Spinal cord (tissue), 10 donors: ENCODE data around the gene ALOX12. TPM values are rescaled to one million over a fixed set of nuclear protein-coding genes. Genes with fewer than 3 reads are reported as not detected.

Experiments
- DNase-seq, 6 donors: peaks; one replicate each; pipeline versions ENCODE4 v3.0.0 to v3.0.0-alpha.2; 2013 to 2015; ENCODE audit warnings: low spot score in 6 of 6, low read depth in 4 of 6
- H3K27ac ChIP-seq: one replicate; pipeline ENCODE4 v1.5.1; 2013; ENCODE audit warnings: low read depth, low read length, control low read depth
- H3K27me3 ChIP-seq: one replicate; pipeline ENCODE4 v1.6.1; 2013; ENCODE audit warnings: low read length; ENCODE audit not compliant: control insufficient read depth, insufficient read depth
- H3K36me3 ChIP-seq: one replicate; pipeline ENCODE4 v1.6.1; 2013; ENCODE audit warnings: low read length; ENCODE audit not compliant: control insufficient read depth, insufficient read depth
- H3K4me1 ChIP-seq: one replicate; pipeline ENCODE4 v1.6.1; 2013; ENCODE audit warnings: low read length; ENCODE audit not compliant: control insufficient read depth, insufficient read depth
- H3K4me3 ChIP-seq: one replicate; pipeline ENCODE4 v1.5.1; 2013; ENCODE audit warnings: low read depth, low read length, control low read depth
- H3K9me3 ChIP-seq: one replicate; pipeline ENCODE4 v1.6.1; 2013; ENCODE audit warnings: low read length; ENCODE audit not compliant: control insufficient read depth, insufficient read depth
- WGBS: methylation state at CpG from one replicate; pipeline ENCODE4 v1.1.5; 2013; ENCODE audit warnings: missing lambda C conversion rate; ENCODE audit not compliant: insufficient coverage; 5-methylcytosine and 5-hydroxymethylcytosine counted together
- polyA plus RNA-seq, 2 donors: library from polyadenylated mRNA; unstranded; fragments of 120-200 nt; gene quantifications; one replicate each; pipeline ENCODE4 v1.2.1, GENCODE V29; 2013; ENCODE audit not compliant: insufficient read length in 2 of 2
- total RNA-seq, 2 donors: library from RNA; depleted of rRNA in 1 of 2; stranded (reverse); fragments of 120-200 nt in 1 of 2; fragments of >200 nt in 1 of 2; gene quantifications; one replicate each; pipeline versions ENCODE4 v1.2.3 to v1.2.4, GENCODE V29; 2013 to 2014
- donor health status: healthy.

Gene ALOX12
- total and polyA plus RNA-seq, 4 donors = 0.59 to 2.7 (median 1.3) TPM; not detected in 1

- H3K36me3 ChIP-seq = peaks cover 24% of the 10 kb centered on the region
- peak overlapping the region; percentile 6 for H3K27ac ChIP-seq
- no peaks in the 10 kb centered on the region for H3K9me3 ChIP-seq
- H3K4me1 ChIP-seq = peaks cover 82% of the 10 kb centered on the region
- WGBS = 7% methylated on average over 5 of the region's 16 CpGs
- peaks cover 35% of the 10 kb centered on the region for H3K27me3 ChIP-seq
- peak overlapping the region; percentile 64 for H3K4me3 ChIP-seq
- peak in 2 of 6 donors; percentile 63 to 91 for DNase-seq
Observed at GRCh38 chr17:7019839-7020519, 24.1 kb downstream of the ALOX12 start.

- Histone ChIP-seq H3K4me1 (peaks cover 73% of the 10 kb centered on the region), H3K4me3 (no peak overlapping the region), H3K9me3 (no peaks in the 10 kb centered on the region), H3K36me3 (peaks cover 24% of the 10 kb centered on the region), H3K27me3 (peaks cover 35% of the 10 kb centered on the region), H3K27ac (no peak overlapping the region)
- DNase-seq = no peak
- 82% methylated on average over 11 of the region's 11 CpGs for WGBS
Observed at GRCh38 chr17:7020894-7021664, 25.2 kb downstream of the ALOX12 start.

GRCh38 chr17:7021993-7022778, 26.3 kb downstream of the ALOX12 start:
- no peaks in the 10 kb centered on the region for H3K9me3 ChIP-seq
- H3K4me1 ChIP-seq = peaks cover 62% of the 10 kb centered on the region
- peak in 2 of 6 donors; percentile 61 to 86 for DNase-seq
- peaks cover 13% of the 10 kb centered on the region for H3K36me3 ChIP-seq
- peaks cover 35% of the 10 kb centered on the region for H3K27me3 ChIP-seq
- WGBS = 3% methylated on average over 48 of the region's 53 CpGs
- H3K4me3 ChIP-seq = peak overlapping the region; percentile 19
- peak overlapping the region; percentile 77 for H3K27ac ChIP-seq

DNA sequence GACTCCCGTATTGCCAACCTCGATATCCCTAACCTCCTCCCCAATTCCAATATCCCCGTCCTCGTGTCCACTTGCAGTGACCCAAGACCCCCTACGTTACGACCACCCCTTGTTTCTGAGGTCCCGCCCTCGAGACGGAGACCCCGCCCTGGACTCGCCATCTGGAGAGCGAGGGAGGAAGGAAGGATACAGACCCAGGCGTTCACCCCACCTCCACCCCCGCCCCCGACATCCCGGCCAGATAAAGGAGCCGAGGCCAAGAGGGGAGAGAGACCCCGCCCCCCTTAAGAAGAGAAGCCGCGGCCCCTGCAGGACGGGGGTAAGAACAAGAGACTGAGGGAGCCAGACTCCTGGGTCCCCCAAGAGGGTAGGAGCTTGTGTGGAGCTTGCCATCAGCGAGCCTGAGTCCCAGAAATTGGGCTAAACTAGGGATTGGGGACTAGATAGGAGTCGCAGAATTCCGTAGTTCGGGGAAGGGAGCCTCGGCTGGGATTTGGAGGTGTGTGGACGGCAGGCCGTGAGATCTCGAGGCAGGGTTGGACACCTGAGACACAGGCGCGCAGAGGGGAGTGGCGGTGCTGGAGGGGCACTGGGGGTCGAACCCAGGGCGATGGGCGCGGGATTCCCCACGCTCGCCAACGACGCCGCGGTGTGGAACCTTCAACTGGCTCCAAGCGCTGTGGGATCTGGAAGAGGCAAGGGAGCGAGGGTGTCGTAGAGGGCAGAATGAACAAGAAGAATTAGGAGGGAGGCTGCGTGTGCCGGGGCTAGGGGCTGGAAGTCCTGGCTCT, 27.1 kb downstream of the ALOX12 start, which contains the start of gene BCL6B:
TSS of gene BCL6B (plus strand) at position 270 of the 791 bp plus-strand sequence. CDS start 622 bp downstream, outside the sequence.
- peaks cover 5% of the 10 kb centered on the region for H3K36me3 ChIP-seq
- no peak for DNase-seq
- 13% methylated on average over 35 of the region's 47 CpGs for WGBS
- peak within 1 kb of the TSS; percentile 77 for H3K27ac ChIP-seq
- H3K4me1 ChIP-seq = peaks cover 54% of the 10 kb centered on the region
- peak within 1 kb of the TSS; percentile 26 for H3K4me3 ChIP-seq
- no peaks in the 10 kb centered on the region for H3K9me3 ChIP-seq
- H3K27me3 ChIP-seq = peaks cover 35% of the 10 kb centered on the region

DNA sequence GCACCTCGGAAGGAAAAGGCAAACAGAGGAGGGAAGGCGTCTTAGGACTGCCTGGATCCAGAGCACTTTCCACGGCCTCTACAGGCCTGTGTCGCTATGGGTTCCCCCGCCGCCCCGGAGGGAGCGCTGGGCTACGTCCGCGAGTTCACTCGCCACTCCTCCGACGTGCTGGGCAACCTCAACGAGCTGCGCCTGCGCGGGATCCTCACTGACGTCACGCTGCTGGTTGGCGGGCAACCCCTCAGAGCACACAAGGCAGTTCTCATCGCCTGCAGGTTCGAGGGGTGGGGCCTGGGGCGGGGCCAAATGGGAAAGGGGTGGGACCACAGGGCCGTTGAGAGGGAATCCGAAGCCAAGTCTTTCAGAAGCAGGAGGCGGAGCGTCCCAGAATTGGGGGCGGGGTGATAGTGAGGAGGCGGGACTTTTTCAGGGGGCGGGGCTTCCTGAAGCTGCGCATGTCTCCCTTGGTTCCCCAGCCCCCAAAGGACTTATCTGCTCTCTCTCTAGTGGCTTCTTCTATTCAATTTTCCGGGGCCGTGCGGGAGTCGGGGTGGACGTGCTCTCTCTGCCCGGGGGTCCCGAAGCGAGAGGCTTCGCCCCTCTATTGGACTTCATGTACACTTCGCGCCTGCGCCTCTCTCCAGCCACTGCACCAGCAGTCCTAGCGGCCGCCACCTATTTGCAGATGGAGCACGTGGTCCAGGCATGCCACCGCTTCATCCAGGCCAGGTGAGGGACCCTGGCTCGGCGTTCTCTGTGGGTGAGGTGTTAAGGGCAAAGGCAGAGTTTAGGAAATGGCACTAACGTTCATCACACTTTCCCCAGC, 27.9 kb downstream of the ALOX12 start:
- H3K4me1 ChIP-seq = peaks cover 46% of the 10 kb centered on the region

DNA sequence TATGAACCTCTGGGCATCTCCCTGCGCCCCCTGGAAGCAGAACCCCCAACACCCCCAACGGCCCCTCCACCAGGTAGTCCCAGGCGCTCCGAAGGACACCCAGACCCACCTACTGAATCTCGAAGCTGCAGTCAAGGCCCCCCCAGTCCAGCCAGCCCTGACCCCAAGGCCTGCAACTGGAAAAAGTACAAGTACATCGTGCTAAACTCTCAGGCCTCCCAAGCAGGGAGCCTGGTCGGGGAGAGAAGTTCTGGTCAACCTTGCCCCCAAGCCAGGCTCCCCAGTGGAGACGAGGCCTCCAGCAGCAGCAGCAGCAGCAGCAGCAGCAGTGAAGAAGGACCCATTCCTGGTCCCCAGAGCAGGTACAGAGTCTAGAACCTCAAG, 28.5 kb downstream of the ALOX12 start:
- peaks cover 35% of the 10 kb centered on the region for H3K27me3 ChIP-seq
- 89% methylated on average over 4 of the region's 8 CpGs for WGBS
- no peak overlapping the region for H3K27ac ChIP-seq
- no peak for DNase-seq
- no peaks in the 10 kb centered on the region for H3K9me3 ChIP-seq
- H3K4me3 ChIP-seq = no peak overlapping the region
- peaks cover 40% of the 10 kb centered on the region for H3K4me1 ChIP-seq
- no peaks in the 10 kb centered on the region for H3K36me3 ChIP-seq

More for the DNA sequence above, 27.9 kb downstream of the ALOX12 start:
- H3K27ac ChIP-seq = peak overlapping the region; percentile 77
- H3K36me3 ChIP-seq = no peaks in the 10 kb centered on the region
- DNase-seq = peak in 2 of 6 donors; percentile 86 to 91
- H3K4me3 ChIP-seq = peak overlapping the region; percentile 26
- H3K27me3 ChIP-seq = peaks cover 35% of the 10 kb centered on the region
- WGBS = 29% methylated on average over 36 of the region's 51 CpGs
- H3K9me3 ChIP-seq = no peaks in the 10 kb centered on the region

DNA sequence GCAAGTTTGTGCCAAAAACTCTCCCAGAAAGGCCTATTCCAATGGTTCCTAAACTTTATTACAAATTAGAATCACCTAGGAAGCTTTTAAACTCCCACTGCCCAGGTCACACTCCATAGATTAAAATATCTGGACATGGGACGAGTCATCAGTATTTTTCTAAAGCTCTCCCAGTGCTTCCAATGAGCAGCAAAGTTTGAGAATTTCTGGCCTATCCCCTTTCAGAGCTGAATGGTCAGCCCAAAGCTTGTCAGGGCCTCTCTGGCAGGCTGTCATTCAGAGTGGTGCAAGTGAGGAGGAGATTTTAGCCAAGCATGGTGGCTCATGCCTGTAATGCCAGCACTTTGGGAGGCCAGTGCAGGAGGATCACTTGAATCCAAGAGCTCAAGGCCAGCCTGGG, 29.4 kb downstream of the ALOX12 start:
- 100% methylated on average over 1 of the region's 1 CpG for WGBS
- Histone ChIP-seq H3K4me3 (no peak overlapping the region), H3K4me1 (peaks cover 32% of the 10 kb centered on the region), H3K27ac (no peak overlapping the region), H3K27me3 (peaks cover 35% of the 10 kb centered on the region), H3K9me3 (no peaks in the 10 kb centered on the region), H3K36me3 (no peaks in the 10 kb centered on the region)
- DNase-seq = no peak

DNA sequence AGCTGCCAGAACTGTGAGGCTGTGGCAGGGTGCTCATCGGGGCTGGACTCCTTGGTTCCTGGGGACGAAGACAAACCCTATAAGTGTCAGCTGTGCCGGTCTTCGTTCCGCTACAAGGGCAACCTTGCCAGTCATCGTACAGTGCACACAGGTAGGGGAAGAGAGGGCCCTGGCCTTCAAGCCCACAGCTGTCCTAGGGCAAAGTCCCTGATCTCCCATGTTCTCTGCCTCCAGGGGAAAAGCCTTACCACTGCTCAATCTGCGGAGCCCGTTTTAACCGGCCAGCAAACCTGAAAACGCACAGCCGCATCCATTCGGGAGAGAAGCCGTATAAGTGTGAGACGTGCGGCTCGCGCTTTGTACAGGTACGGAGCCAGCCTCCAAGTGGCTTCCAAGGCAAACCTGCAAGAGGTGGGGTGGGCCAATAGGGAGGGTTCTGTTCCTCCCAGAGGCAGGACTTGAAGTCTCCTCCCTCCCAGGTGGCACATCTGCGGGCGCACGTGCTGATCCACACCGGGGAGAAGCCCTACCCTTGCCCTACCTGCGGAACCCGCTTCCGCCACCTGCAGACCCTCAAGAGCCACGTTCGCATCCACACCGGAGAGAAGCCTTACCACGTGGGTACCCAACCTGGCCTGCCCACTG, 30.7 kb downstream of the ALOX12 start:
- DNase-seq = no peak
- Histone ChIP-seq H3K4me3 (no peak overlapping the region), H3K27ac (no peak overlapping the region), H3K4me1 (peaks cover 28% of the 10 kb centered on the region), H3K9me3 (no peaks in the 10 kb centered on the region), H3K36me3 (no peaks in the 10 kb centered on the region), H3K27me3 (peaks cover 29% of the 10 kb centered on the region)
- 95% methylated on average over 25 of the region's 29 CpGs for WGBS
